ENCODE results near the gene CTSD. TPM values are rescaled to one million over a fixed set of nuclear protein-coding genes. Genes with fewer than 3 reads are reported as not detected.

Gene CTSD
- total RNA-seq, 2 experiments from 2014 or later = 31.7 to 44.1 TPM

GRCh38 chr11:1703146-1703545 is 60.6 kb downstream of the CTSD start:
- BruUV-seq (replicated peaks) = no TSS peak
- POLR2A ChIA-PET = no interaction called here
- CTCF ChIA-PET (ENCODE audit: unreplicated experiment) = no interaction called here
- DNase-seq (ENCODE audit: low spot score) = no peak
- no peaks in the 10 kb centered on the region for H3K36me3 ChIP-seq (ENCODE audit: insufficient read depth, low read length)
- no peak overlapping the region for H2AFZ ChIP-seq (ENCODE audit: low read length)
- no peak overlapping the region for H3K4me2 ChIP-seq (ENCODE audit: low read length)
- no peaks in the 10 kb centered on the region for H3K9me2 ChIP-seq (ENCODE audit: insufficient read depth, low read length)
- TF ChIP-seq CTCF (conservative IDR thresholded peaks at IDR 0.05; ENCODE audit: low read length) = no peak
- no peak for TF ChIP-seq EZH2phosphoT487 (IDR thresholded peaks at IDR 0.05; ENCODE audit: borderline replicate concordance, low read depth, low read length)
- H3K4me1 ChIP-seq (ENCODE audit: insufficient read depth, low read length, poor library complexity, severe bottlenecking) = no peaks in the 10 kb centered on the region
- intact Hi-C loops (cut with micrococcal nuclease; ENCODE audit: unreplicated experiment) = no loop called here
- no peaks in the 10 kb centered on the region for H3K9me3 ChIP-seq (ENCODE audit: low read length)
- no peak overlapping the region for H3K4me3 ChIP-seq (ENCODE audit: low read depth, low read length, poor library complexity, severe bottlenecking)
- H3K27ac ChIP-seq (ENCODE audit: low read depth, low read length, poor library complexity, severe bottlenecking) = no peak overlapping the region
- no peaks in the 10 kb centered on the region for H3K79me2 ChIP-seq (ENCODE audit: insufficient read depth, low read depth, low read length)
- no peaks in the 10 kb centered on the region for H4K20me1 ChIP-seq (ENCODE audit: insufficient read depth, low read length)

Other genes with a start within 250 kb of the CTSD start
- gene DUSP8, start 191.7 kb downstream of the CTSD start, total RNA-seq (2014; rRNA removed; shearing (Covaris generic)) = not detected in 2 replicates
- gene DUSP8, start 191.7 kb downstream of the CTSD start, total RNA-seq (2022) = not detected in 2 replicates
- not detected in 2 replicates for gene KRTAP5-1, start 178.6 kb downstream of the CTSD start, total RNA-seq (2014; rRNA removed; shearing (Covaris generic))
- gene KRTAP5-1, start 178.6 kb downstream of the CTSD start, total RNA-seq (2022) = not detected in 2 replicates
- gene KRTAP5-2, start 165.6 kb downstream of the CTSD start, total RNA-seq (2014; rRNA removed; shearing (Covaris generic)) = not detected in 2 replicates
- not detected in 2 replicates for gene KRTAP5-2, start 165.6 kb downstream of the CTSD start, total RNA-seq (2022)
- not detected in 2 replicates for gene KRTAP5-3, start 155.5 kb downstream of the CTSD start, total RNA-seq (2014; rRNA removed; shearing (Covaris generic))
- not detected in 2 replicates for gene KRTAP5-3, start 155.5 kb downstream of the CTSD start, total RNA-seq (2022)
- gene KRTAP5-4, start 141.8 kb downstream of the CTSD start, total RNA-seq (2014; rRNA removed; shearing (Covaris generic)) = not detected in 2 replicates
- not detected in 2 replicates for gene KRTAP5-4, start 141.8 kb downstream of the CTSD start, total RNA-seq (2022)
- not detected in 2 replicates for gene KRTAP5-5, start 134.2 kb downstream of the CTSD start, total RNA-seq (2014; rRNA removed; shearing (Covaris generic))
- gene KRTAP5-5, start 134.2 kb downstream of the CTSD start, total RNA-seq (2022) = not detected in 2 replicates
- not detected in 2 replicates for gene KRTAP5-6, start 66.7 kb downstream of the CTSD start, total RNA-seq (2014; rRNA removed; shearing (Covaris generic))
- gene KRTAP5-6, start 66.7 kb downstream of the CTSD start, total RNA-seq (2022) = not detected in 2 replicates
- gene IFITM10, start 13.3 kb downstream of the CTSD start, total RNA-seq (2014; rRNA removed; shearing (Covaris generic)) = 0.05 and 0.38 TPM in 2 replicates
- 0.30 and 1.2 TPM in 2 replicates for gene IFITM10, start 13.3 kb downstream of the CTSD start, total RNA-seq (2022)
- not detected in 2 replicates for gene SYT8, start 71.1 kb upstream of the CTSD start, total RNA-seq (2014; rRNA removed; shearing (Covaris generic))
- not detected in 2 replicates for gene SYT8, start 71.1 kb upstream of the CTSD start, total RNA-seq (2022)
- 2.5 and 7.3 TPM in 2 replicates for gene TNNI2, start 75.1 kb upstream of the CTSD start, total RNA-seq (2014; rRNA removed; shearing (Covaris generic))
- gene TNNI2, start 75.1 kb upstream of the CTSD start, total RNA-seq (2022) = 8.7 and 14.3 TPM in 2 replicates
- gene LSP1, start 89.2 kb upstream of the CTSD start, total RNA-seq (2014; rRNA removed; shearing (Covaris generic)) = 195 and 232 TPM in 2 replicates
- 225 and 303 TPM in 2 replicates for gene LSP1, start 89.2 kb upstream of the CTSD start, total RNA-seq (2022)
- gene PRR33, start 128.0 kb upstream of the CTSD start, total RNA-seq (2014; rRNA removed; shearing (Covaris generic)) = not detected in 2 replicates
- gene PRR33, start 128.0 kb upstream of the CTSD start, total RNA-seq (2022) = not detected in 2 replicates
- 6.2 and 10.0 TPM in 2 replicates for gene TNNT3, start 155.8 kb upstream of the CTSD start, total RNA-seq (2014; rRNA removed; shearing (Covaris generic))
- 4.7 and 5.8 TPM in 2 replicates for gene TNNT3, start 155.8 kb upstream of the CTSD start, total RNA-seq (2022)
- 149 and 199 TPM in 2 replicates for gene MRPL23, start 183.4 kb upstream of the CTSD start, total RNA-seq (2014; rRNA removed; shearing (Covaris generic))
- gene MRPL23, start 183.4 kb upstream of the CTSD start, total RNA-seq (2022) = 107 and 131 TPM in 2 replicates
- gene H19, start 233.9 kb upstream of the CTSD start, total RNA-seq (2014; rRNA removed; shearing (Covaris generic)) = not detected in 2 replicates
- gene H19, start 233.9 kb upstream of the CTSD start, total RNA-seq (2022) = not detected in 2 replicates

Measured in OCI-LY7 (cell line).